IMR-90 (cell line): ENCODE measurements around the gene ZMIZ1. TPM values are rescaled to one million over a fixed set of nuclear protein-coding genes. Genes with fewer than 3 reads are reported as not detected.

Experiments used
- POLR2A ChIP-seq: IDR thresholded peaks from 2 replicates; pipeline ENCODE4 v1.6.1; 2012; ENCODE audit warnings: mild to moderate bottlenecking, low read depth, low read length
- RAD21 ChIP-seq: IDR thresholded peaks from 2 replicates; pipeline ENCODE4 v1.6.1; 2012; ENCODE audit warnings: low read length, improper control_type of control experiment
- RCOR1 ChIP-seq: IDR thresholded peaks from 2 replicates; pipeline ENCODE4 v1.6.1; 2012; ENCODE audit warnings: mild to moderate bottlenecking, low read length, improper control_type of control experiment; ENCODE audit not compliant: insufficient replicate concordance
- RFX5 ChIP-seq: IDR thresholded peaks from 2 replicates; pipeline ENCODE4 v1.8.0; 2012; ENCODE audit warnings: low read depth, mild to moderate bottlenecking, low read length, moderate library complexity
- polyA plus RNA-seq, 3 experiments: library from polyadenylated mRNA; depleted of rRNA; stranded (reverse); fragments of >200 nt; gene quantifications; 2 replicates each; pipeline ENCODE4 v1.2.3, GENCODE V29; 2012; ENCODE audit warnings: low replicate concordance in 1 of 3
- total RNA-seq: library from RNA; depleted of rRNA; stranded (reverse); fragments of >200 nt; gene quantifications from 2 replicates; pipeline ENCODE4 v1.2.3, GENCODE V29; 2012

Gene ZMIZ1
- total and polyA plus RNA-seq, 2 of the 4 experiments (the other 2 are of a cell fraction), result 6.6 to 48.7 TPM

GRCh38 chr10:79298403-79299244 is 229.9 kb downstream of the ZMIZ1 start (continued):
- no peak for TF ChIP-seq RFX5
- no peak for TF ChIP-seq RCOR1
- TF ChIP-seq RAD21, result peak; percentile 20; the same call in 1 of the 2 replicates
- TF ChIP-seq POLR2A, result no peak
